ENCODE data around the gene KANSL1.

KANSL1 gene

DNA sequence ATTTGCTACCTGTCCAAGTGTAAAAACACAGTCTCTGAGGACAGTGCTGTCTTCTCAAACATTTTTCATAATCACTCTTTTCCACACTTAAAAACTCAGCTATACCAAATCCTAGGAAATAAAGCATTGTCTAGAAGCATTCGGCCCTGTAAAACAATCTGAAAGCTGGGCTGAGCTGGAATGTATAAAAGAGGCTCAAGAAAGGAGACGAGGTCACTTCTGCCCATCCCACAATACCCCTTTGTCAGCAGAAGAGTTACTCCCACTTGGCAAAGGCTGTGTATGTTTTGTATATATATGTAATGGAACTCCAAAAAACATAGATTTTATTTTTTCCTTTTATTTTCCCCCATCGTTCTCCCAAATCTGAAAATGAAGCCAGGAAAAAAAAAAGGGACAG, 150.3 kb downstream of the KANSL1 start:
- DNase-seq (ENCODE audit: low read depth in 3 of 3) = no peak

DNA sequence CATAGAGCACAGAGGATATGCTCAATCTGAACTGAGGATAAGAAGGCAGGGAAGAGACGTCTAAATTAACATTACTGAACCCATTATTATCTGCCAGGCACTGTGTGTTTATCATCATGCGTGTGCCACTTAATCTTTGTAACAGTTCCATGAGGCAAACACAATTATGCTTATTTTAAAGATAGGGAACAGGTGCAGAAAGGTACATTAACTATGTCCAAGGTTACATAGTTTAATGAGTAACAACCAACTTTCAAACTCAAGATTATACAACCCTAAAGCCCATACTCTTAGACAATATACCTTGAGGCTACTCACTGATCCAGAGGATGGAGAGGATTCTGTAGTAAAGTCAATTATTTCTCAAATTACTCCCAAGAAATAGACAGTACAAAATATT, 151.0 kb downstream of the KANSL1 start:
- no peak for DNase-seq (ENCODE audit: low read depth in 3 of 3)

DNA sequence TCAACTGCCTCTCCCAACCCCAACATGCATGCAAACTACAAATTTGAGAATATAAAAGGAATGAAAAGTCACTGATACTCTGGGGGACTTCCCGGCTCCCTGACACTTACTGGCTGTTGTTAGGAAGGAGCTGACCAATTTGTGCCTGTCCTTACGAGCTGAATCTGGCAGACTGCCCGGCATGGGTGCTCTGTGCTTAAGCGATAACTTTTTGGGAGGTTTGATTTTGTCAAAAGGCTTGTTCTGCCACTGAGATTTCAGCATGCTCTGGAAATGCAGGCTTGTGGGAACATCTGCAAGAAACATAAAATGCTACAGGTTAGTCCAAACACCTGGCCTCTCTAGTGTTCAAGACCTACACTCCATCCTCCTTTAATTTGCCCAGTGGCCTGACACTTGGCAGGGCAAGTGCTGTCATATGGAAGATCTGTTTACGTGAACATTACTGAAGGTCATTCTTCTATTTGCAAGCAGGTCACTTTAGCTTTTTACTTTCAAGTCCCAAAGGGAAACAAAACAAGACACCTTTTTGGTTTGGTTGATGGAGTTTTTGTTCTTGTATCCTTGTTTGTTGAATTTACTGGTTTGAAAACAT, 153.5 kb downstream of the KANSL1 start:
- DNase-seq (ENCODE audit: low read depth in 3 of 3) = no peak

DNA sequence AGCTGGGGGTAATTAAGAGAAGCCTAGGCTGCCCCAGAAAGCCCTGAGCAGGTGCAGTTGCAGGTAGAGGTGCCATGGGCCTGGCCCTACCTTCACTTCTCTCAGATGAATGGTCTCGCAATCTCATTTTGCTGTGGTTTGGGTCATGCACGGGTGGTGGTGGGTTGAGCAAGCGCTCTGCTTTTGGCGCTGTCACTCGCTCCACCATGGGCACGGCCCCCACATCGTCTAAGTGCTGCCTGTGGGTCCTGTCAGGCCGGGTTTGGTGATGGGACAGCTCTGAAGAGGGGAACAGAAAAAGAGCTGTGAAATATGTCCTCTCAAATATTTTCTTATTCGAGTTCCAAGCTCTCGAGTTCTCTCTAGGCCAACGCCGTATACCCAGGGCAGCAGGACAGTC, 154.3 kb downstream of the KANSL1 start:
- no peak for DNase-seq (ENCODE audit: low read depth in 3 of 3)

DNA sequence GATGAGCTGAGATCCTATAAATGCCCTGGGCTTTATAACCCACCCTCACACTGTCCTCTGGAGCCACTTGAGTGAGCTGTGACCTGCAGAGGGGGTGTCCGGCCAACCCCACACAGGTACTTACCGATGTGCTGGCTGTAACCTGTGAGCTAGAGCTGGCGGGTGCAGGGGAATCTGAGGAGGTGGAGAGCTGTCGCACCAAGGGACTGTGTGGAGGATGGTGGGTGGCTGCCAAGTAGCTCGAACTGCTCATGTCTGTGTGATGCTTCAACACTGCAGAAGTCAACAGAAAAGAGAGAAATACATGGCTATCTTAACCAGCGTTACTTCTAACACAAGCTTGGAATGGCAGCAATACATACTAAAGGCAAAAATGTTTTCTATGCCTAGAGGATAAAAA, 154.8 kb downstream of the KANSL1 start:
- DNase-seq (ENCODE audit: low read depth in 3 of 3) = no peak

DNA sequence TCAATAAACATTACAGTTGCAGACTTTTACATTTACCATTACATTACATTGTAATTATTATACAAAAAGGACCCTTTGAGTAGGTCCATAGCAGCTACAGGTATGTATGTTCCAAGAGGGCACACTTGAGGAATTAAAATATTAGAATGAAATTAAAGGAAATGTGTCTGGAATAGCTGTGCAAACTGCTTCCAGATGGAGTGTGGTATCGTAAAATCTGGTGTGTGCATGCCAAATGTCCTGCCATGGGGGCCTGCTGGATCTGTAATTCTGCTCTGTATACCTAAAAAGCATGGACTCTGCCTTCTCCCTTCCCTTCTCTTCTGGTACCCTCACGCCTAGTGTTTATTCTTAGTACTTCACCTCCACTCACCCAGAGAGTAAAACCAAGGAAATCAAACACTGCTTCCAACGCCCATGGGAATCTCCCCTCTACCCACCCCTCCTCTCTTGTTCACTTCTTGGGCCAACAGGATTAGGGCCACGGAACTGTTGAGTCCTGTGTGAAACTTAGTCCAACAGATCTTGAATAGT, 155.4 kb downstream of the KANSL1 start:
- DNase-seq (ENCODE audit: low read depth in 3 of 3) = no peak

DNA sequence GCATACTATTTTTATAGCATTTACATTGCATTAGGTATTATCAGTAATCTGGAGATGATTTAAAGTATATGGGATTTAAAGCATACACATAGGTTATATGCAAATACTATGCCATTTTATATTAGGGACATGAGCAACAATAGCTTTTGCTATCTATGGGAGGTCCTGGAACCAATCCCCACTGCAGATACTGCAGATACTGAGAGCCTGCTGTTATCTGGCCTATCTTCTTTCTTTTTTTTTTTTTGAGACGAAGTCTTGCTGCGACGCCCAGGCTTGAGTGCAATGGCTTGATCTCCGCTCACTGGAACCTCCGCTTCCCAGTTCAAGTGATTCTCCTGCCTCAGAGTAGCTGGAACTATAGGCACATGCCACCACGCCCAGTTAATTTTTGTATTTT, 156.7 kb downstream of the KANSL1 start:
- DNase-seq (ENCODE audit: low read depth in 3 of 3) = no peak

DNA sequence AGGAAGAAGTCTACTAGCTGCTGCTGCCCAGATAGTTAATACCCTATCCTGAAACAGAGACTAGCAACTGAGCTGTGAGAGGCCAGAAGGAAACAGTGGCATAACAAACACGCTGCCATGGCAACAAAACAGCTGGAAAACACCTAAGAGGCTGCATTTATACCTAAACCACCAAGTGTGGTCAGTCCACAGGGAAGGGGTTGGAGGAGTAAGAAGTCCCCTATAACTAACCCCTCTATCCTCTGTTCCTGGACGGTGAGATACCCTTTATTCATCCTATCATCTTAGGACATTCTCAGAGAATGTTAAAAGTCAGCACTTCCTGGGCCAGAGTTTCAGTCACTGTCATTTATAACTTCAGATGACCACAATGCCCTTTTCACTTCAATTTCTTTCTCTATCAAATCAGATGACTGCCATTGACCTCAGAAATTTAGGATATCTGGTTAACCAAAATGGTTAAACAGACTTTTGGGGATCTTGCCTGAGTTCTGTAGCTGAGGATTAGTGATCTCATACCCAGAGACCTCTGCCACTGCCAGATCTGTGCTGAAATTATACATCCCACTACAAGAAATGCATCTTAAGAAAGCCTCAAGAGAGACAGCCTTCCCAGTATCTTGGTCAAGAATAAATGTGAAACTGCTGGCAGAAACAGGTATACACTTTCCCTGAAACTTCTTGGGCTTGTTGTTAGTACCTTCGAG, 158.0 kb downstream of the KANSL1 start:
- DNase-seq (ENCODE audit: low read depth in 3 of 3) = no peak

DNA sequence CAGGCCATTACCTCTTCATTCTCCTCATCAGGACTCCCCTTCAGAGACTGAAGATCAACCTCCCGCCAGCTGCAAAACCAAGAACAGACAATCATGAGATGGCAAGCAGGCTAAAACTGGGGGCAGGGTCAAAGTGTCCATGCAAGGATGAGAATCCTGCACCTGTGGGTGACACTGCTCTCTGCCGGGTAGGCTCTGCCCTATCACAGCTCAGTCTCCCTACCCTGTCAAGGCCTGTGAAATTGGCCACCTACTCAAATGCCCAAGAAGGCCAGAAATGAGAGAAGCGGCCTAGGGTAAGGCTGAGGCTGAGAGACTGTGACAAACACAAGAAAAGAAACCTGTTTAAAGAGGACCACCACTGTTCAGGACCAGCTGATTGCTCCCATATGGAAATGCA, 159.8 kb downstream of the KANSL1 start:
- DNase-seq (ENCODE audit: low read depth in 3 of 3) = no peak

DNA sequence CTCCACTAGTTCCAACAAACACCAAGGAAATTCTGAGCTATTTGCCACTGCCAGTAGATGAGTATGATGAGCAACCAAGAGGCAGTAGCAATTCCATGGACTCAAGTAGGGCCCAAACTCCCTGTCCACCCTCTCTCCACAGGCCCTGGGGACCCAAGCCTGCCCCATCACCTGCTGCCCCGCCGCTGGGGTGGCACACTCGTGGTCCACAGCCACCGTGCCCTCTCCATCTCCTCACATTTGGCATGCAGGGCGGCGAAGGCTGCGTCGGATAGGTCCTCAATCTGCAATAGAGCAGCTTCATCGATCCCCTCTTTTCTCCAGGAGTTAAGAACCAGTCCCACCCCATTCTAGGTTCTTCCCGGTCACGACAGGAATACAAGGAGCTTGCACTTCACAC, 160.3 kb downstream of the KANSL1 start:
- DNase-seq (ENCODE audit: low read depth in 3 of 3) = no peak

DNA sequence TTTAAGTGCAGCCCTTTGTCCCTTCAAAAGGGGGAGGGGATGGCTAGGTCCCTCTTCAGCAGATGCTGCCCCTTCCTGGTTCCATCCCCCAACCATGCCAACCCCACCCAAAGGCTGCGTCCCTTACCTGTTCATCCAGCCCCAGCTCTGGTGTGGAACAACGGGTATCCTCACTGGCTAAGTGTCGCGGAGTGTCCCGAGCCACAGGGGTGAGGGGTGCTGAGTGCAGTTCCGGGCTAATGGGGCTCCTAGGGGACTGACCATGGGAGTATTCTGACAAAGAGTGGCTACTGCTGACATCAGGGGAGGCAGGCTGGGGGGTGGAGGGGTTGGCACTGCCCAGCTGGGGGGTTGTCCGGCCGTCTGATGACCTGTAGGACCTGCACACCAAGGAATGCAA, 161.3 kb downstream of the KANSL1 start:
- no peak for DNase-seq (ENCODE audit: low read depth in 3 of 3)

DNA sequence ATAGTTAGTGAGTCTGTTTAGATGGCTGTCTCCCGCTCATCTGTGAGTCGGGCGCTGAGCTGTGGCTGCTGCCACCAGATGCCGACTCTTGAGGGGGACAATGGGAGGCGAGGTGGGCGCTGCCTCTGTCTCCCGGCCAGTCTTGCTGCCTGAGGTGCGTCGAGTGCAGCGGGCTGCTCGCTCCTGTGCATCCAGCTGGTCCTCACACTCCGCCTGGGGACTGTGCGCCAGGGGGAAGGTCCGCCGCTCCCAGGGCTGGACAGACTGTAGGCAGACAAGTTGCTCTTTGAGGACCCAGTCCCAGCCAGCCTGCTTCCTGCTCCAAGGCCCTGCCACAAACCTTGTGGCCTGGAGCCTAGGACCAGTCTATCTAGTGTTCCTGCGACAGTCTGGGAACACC, 161.8 kb downstream of the KANSL1 start:
- DNase-seq (ENCODE audit: low read depth in 3 of 3) = no peak

DNA sequence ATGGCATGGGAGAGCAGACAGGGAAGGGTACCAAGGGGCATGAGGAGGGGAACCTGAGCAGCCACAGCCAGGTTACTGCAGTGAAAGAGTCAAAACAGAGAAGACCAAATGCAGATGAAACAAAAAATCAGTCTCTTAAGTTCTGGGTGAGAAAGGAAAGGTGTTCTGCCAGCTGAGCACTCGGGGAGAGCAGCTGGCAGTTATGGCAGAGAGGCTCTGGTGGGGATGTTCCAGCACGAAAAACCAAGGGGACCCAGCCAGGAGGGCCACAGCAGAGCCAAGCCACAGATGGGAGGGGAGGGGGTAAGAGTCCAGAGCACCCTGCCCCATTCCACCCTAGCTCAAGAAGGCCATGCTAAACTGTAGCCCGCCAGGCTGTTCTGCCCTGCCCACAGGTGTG, 162.5 kb downstream of the KANSL1 start:
- DNase-seq (ENCODE audit: low read depth in 3 of 3) = no peak

DNA sequence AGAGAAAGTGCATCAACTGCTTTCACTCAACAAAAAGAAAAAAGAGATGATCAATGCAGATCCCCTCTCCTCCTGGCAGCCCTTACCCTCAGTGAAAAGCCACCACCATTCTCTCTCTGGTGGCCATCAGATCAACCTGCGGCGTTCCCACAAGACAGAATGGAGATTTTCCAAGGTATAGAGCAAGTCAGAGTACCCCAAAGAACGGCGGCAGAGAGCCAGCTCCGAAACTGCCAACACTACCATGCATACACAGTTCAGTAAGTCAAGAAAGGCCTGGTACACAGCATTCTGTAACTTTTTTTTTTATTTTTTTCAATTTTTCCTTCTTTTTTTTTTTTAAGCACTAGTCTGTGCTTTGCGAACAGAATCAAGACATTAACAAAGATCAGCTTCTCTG, 163.6 kb downstream of the KANSL1 start:
- no peak for DNase-seq (ENCODE audit: low read depth in 3 of 3)

DNA sequence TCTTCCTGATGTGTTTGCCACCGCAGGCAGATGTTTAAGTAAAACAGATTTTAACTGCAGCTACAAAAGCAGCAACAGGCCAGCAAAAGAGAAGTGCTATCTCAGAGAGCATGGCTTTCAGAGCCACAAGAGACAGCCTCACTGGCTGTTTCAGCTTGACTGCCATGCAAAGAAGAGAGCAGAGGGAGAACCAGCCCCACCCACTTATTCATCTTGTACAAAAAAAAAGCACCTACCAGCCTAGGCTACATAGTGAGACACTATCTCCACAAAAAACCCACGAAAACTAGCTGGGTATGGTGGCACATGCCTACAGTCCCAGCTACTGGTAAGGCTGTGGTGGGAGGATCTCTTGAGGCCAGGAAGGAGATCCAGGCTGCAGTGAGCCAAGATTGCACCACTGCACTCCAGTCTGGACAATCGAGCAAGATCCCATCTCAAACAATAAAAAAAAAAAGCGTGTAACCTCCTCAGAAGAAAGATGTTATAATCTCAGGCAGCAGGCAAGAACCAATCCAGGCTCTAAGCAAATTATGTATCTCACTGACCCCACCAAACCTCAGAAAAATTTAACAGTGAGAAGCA, 164.2 kb downstream of the KANSL1 start:
- DNase-seq (ENCODE audit: low read depth in 3 of 3) = no peak

DNA sequence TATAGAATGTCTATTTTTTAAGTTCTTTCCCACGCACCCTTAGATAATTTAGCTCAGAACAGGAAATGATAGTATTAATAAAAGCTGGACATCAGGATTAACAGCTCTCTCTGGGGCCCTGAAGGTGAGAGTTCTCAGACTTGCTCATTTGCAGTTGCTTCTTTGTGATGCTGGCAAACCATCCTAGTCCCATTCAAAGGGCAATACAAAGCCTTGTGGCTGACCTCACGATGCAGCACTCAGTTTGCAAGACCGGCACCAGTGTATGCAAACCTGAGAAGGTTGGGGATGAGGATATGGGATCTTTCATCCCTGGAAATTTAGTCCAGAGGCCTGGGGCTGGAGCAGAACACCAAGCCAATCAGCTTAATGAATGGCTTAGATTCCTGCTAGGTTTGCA, 164.9 kb downstream of the KANSL1 start:
- no peak for DNase-seq (ENCODE audit: low read depth in 3 of 3)

DNA sequence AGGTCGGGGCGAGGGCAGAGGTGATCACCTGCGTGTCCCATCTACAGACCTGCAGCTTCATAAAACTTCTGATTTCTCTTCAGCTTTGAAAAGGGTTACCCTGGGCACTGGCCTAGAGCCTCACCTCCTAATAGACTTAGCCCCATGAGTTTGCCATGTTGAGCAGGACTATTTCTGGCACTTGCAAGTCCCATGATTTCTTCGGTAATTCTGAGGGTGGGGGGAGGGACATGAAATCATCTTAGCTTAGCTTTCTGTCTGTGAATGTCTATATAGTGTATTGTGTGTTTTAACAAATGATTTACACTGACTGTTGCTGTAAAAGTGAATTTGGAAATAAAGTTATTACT, 165.3 kb downstream of the KANSL1 start:
- no peak for DNase-seq (ENCODE audit: low read depth in 3 of 3)

DNA sequence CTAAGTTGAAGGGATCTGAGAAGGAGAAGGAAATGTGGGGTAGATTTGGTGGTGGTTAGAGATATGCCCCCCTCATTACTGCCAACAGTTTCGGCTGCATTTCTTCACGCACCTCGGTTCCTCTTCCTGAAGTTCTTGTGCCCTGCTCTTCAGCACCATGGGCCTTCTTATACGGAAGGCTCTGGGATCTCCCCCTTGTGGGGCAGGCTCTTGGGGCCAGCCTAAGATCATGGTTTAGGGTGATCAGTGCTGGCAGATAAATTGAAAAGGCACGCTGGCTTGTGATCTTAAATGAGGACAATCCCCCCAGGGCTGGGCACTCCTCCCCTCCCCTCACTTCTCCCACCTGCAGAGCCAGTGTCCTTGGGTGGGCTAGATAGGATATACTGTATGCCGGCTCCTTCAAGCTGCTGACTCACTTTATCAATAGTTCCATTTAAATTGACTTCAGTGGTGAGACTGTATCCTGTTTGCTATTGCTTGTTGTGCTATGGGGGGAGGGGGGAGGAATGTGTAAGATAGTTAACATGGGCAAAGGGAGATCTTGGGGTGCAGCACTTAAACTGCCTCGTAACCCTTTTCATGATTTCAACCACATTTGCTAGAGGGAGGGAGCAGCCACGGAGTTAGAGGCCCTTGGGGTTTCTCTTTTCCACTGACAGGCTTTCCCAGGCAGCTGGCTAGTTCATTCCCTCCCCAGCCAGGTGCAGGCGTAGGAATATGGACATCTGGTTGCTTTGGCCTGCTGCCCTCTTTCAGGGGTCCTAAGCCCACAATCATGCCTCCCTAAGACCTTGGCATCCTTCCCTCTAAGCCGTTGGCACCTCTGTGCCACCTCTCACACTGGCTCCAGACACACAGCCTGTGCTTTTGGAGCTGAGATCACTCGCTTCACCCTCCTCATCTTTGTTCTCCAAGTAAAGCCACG, 165.9 kb downstream of the KANSL1 start:
- DNase-seq (ENCODE audit: low read depth in 3 of 3) = no peak

DNA sequence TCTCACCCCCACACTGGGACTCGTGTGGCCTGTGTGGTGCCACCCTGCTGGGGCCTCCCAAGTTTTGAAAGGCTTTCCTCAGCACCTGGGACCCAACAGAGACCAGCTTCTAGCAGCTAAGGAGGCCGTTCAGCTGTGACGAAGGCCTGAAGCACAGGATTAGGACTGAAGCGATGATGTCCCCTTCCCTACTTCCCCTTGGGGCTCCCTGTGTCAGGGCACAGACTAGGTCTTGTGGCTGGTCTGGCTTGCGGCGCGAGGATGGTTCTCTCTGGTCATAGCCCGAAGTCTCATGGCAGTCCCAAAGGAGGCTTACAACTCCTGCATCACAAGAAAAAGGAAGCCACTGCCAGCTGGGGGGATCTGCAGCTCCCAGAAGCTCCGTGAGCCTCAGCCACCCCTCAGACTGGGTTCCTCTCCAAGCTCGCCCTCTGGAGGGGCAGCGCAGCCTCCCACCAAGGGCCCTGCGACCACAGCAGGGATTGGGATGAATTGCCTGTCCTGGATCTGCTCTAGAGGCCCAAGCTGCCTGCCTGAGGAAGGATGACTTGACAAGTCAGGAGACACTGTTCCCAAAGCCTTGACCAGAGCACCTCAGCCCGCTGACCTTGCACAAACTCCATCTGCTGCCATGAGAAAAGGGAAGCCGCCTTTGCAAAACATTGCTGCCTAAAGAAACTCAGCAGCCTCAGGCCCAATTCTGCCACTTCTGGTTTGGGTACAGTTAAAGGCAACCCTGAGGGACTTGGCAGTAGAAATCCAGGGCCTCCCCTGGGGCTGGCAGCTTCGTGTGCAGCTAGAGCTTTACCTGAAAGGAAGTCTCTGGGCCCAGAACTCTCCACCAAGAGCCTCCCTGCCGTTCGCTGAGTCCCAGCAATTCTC, 166.8 kb downstream of the KANSL1 start:
- DNase-seq (ENCODE audit: low read depth in 3 of 3) = no peak

DNA sequence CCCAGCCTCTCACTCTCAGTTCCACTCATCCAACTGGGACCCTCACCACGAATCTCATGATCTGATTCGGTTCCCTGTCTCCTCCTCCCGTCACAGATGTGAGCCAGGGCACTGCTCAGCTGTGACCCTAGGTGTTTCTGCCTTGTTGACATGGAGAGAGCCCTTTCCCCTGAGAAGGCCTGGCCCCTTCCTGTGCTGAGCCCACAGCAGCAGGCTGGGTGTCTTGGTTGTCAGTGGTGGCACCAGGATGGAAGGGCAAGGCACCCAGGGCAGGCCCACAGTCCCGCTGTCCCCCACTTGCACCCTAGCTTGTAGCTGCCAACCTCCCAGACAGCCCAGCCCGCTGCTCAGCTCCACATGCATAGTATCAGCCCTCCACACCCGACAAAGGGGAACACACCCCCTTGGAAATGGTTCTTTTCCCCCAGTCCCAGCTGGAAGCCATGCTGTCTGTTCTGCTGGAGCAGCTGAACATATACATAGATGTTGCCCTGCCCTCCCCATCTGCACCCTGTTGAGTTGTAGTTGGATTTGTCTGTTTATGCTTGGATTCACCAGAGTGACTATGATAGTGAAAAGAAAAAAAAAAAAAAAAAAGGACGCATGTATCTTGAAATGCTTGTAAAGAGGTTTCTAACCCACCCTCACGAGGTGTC, 167.6 kb downstream of the KANSL1 start:
- no peak for DNase-seq (ENCODE audit: low read depth in 3 of 3)

DNA sequence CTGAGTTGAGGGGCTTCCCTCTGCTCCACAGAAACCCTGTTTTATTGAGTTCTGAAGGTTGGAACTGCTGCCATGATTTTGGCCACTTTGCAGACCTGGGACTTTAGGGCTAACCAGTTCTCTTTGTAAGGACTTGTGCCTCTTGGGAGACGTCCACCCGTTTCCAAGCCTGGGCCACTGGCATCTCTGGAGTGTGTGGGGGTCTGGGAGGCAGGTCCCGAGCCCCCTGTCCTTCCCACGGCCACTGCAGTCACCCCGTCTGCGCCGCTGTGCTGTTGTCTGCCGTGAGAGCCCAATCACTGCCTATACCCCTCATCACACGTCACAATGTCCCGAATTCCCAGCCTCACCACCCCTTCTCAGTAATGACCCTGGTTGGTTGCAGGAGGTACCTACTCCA, 168.2 kb downstream of the KANSL1 start:
- no peak for DNase-seq (ENCODE audit: low read depth in 3 of 3)
